Measurements from ENCODE around the gene DHX30. TPM values are rescaled to one million over a fixed set of nuclear protein-coding genes. Genes with fewer than 3 reads are reported as not detected.
A peak's percentile ranks its signal among the peaks of the same experiment; 100 is the strongest.

DHX30 gene
- total and polyA plus RNA-seq, 9 of the 15 experiments (the other 6 are each of a cell fraction or from before 2014, with no cell fraction given): 12.3 to 158 (median 79.0) TPM

GRCh38 chr3:47871389-47871788 is 68.5 kb downstream of the DHX30 start (continued):
- TF ChIP-seq THAP7 (CRISPR knock-in tag; IDR thresholded peaks at IDR 0.05) (no peak), EP300 (IDR thresholded peaks at IDR 0.05; ENCODE audit: low read length) (peak; percentile 46; the same call in 1 of the 2 replicates), PTTG1 (tag; IDR thresholded peaks at IDR 0.05; ENCODE audit: low read depth) (no peak), FOXJ3 (CRISPR knock-in tag; IDR thresholded peaks at IDR 0.05) (no peak), ZBTB11 (CRISPR knock-in tag; IDR thresholded peaks at IDR 0.05) (no peak), ADNP (tag; IDR thresholded peaks at IDR 0.05) (no peak), ELK1 (CRISPR knock-in tag; IDR thresholded peaks at IDR 0.05) (no peak), ZNF780A (CRISPR knock-in tag; IDR thresholded peaks at IDR 0.05) (no peak), ARID3B (CRISPR knock-in tag; IDR thresholded peaks at IDR 0.05; ENCODE audit: borderline replicate concordance) (no peak), DACH1 (IDR thresholded peaks at IDR 0.05; ENCODE audit: partially characterized antibody) (no peak), NR4A1 (CRISPR knock-in tag; IDR thresholded peaks at IDR 0.05) (no peak), NR4A1 (tag; IDR thresholded peaks at IDR 0.05) (peak; percentile 46; the same call in 1 of the 2 replicates), POLR2H (tag; IDR thresholded peaks at IDR 0.05; ENCODE audit: low read depth) (no peak), ETS2 (tag; IDR thresholded peaks at IDR 0.05; ENCODE audit: borderline replicate concordance, poor library complexity, severe bottlenecking) (no peak), ARID3A (IDR thresholded peaks at IDR 0.05; ENCODE audit: borderline replicate concordance, low read depth, low read length) (peak; percentile 39; the same call in 1 of the 2 replicates), POLR2AphosphoS2 (IDR thresholded peaks at IDR 0.05; ENCODE audit: low read length) (no peak), BRD9 (IDR thresholded peaks at IDR 0.05; ENCODE audit: low read depth, partially characterized antibody) (no peak), SIN3A (IDR thresholded peaks at IDR 0.05; ENCODE audit: borderline replicate concordance in 2 of 2, control insufficient read depth in 1 of 2, low read depth in 2 of 2, low read length in 2 of 2) (peak; percentile 62 to 93; a peak in 2 of 4 replicates), ZFP30 (CRISPR knock-in tag; IDR thresholded peaks at IDR 0.05; ENCODE audit: borderline replicate concordance) (no peak), SMARCA5 (IDR thresholded peaks at IDR 0.05) (no peak)
